Measurements from ENCODE around the gene NPHP4. TPM values are rescaled to one million over a fixed set of nuclear protein-coding genes. Genes with fewer than 3 reads are reported as not detected.

Gene NPHP4
- total RNA-seq, 4 donors from 2014 or later = 1.1 to 10.4 (median 1.8) TPM

GRCh38 chr1:6004412-6005123, 12.3 kb upstream of the NPHP4 start:
- Histone ChIP-seq H3K27me3 (peaks cover 0 to 4% (median 0%) of the 10 kb centered on the region in 3 donors), H3K4me3 (no peak overlapping the region), H3K36me3 (no peaks in the 10 kb centered on the region), H3K4me1 (no peaks in the 10 kb centered on the region), H3K9me3 (no peaks in the 10 kb centered on the region), H3K27ac (peak overlapping the region in 2 of 4 donors; percentile 32 to 72)
- intact Hi-C loops (cut with DNase I; ENCODE audit: low total_unique reads) = no loop called here
- DNase-seq (no peak), ATAC-seq (no peak)
- in situ Hi-C loops (cut with MboI; ENCODE audit: low sequenced_read_pairs in 4 of 4) = no loop called here
- TF ChIP-seq CTCF (IDR thresholded peaks at IDR 0.05 in 4 of 5, conservative IDR thresholded peaks at IDR 0.05 in 1 of 5) = no peak
- no peak for TF ChIP-seq POLR2A (IDR thresholded peaks at IDR 0.05)

DNA sequence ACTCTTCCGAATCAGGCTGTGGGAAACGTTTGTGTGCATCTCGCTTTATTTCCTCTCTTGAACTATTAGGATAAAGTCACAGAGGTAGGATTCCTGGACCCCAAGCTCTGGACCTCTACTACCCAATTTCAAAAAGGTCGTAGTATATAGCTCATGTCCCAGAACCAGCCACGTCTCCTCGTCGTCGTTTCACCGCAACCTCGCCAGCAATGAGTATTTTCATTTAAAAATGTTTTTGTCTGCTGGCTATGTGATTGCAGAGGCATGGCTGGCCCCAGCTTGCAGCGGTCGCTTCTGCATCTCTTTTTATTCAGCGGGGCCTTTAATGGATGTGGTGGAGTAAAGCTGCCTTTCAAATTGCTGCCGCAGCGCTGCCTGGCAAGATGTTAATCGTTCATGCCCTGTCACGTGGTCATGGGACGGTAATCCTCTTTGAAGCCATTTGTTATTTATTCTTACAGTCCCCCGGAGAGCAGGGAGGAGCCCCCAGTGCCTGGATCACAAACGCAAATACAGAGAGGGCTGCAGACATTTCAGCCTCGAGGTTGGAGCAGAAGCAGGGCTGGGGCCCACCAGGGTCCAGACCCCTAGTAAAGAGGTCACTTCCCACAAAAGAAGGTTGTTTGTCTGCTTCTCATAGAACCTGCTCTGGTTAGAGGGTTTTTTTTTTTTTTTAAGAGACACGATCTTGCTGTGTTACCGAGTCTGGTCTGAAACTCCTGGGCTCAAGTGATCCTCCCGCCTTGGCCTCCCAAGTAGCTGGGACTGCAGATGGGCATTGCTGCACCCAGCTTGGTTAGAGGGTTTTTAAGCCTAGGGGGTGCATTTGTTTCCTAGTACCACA, 11.6 kb upstream of the NPHP4 start:
- H3K27ac ChIP-seq = peak overlapping the region; percentile 68 to 83 (median 72)
- peaks cover 0 to 4% (median 0%) of the 10 kb centered on the region in 3 donors for H3K27me3 ChIP-seq
- no peaks in the 10 kb centered on the region for H3K36me3 ChIP-seq
- H3K4me1 ChIP-seq = no peaks in the 10 kb centered on the region
- intact Hi-C loops (cut with DNase I; ENCODE audit: low total_unique reads) (no loop called here), in situ Hi-C loops (cut with MboI; ENCODE audit: low sequenced_read_pairs in 4 of 4) (no loop called here)
- no peak for DNase-seq
- H3K4me3 ChIP-seq = no peak overlapping the region
- ATAC-seq = no peak
- H3K9me3 ChIP-seq = no peaks in the 10 kb centered on the region
- no peak for TF ChIP-seq POLR2A (IDR thresholded peaks at IDR 0.05)
- TF ChIP-seq CTCF (IDR thresholded peaks at IDR 0.05 in 4 of 5, conservative IDR thresholded peaks at IDR 0.05 in 1 of 5) = no peak

DNA sequence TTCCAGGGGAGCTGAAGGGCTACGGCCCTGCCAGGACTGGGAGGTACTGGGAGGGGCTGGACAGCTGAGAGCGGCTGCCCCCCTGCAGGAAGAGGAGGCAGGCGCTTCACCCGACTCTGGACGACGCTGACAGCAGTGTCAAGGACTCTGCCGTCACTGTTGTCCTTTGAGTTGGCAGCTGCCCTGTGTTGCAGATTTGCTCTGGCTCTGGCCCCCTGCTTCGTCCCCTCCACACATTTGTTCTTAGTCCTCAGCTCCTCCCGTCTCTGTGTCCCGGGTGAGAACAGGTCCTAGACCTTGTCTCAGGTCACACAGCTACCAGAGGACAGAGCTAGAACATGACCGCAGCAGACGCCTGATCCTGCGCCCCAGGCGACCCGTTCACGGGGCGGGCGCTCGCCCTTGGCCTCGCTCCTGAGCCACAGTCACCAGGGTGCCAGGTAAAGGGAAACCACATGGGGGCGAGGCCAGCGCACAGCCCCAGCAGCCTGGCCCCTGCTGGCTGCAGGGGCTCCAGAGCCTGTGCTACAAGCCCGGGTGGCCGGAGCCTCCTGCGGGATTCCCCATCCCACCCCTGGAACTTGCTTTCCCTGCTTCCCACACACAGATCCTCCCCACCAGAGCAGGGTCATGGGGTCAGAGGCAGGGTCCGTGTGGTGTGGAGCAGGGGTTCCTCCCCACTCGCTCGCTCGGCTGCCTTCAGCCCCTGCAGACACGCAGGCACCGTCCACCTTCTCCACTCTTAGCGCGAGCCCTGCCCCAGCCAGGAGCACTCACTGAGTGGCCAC, 10.7 kb upstream of the NPHP4 start:
- TF ChIP-seq POLR2A (IDR thresholded peaks at IDR 0.05) = peak; percentile 23 to 46
- TF ChIP-seq CTCF (IDR thresholded peaks at IDR 0.05 in 4 of 5, conservative IDR thresholded peaks at IDR 0.05 in 1 of 5) = peak in 1 of 5 experiments; percentile 17
- peak in 1 of 2 donors; percentile 72 for DNase-seq
- Histone ChIP-seq H3K27ac (peak overlapping the region; percentile 68 to 83 (median 72)), H3K36me3 (no peaks in the 10 kb centered on the region), H3K4me3 (no peak overlapping the region), H3K4me1 (no peaks in the 10 kb centered on the region), H3K27me3 (peaks cover 0 to 4% (median 0%) of the 10 kb centered on the region in 3 donors), H3K9me3 (no peaks in the 10 kb centered on the region)
- intact Hi-C loops (cut with DNase I; ENCODE audit: low total_unique reads) = loop anchor here (1.0 kb wide), 1 partner anchor 11 kb away; no protein-coding TSS in a partner anchor
- ATAC-seq = peak; percentile 43 to 60
- in situ Hi-C loops (cut with MboI; ENCODE audit: low sequenced_read_pairs in 4 of 4) = no loop called here

GRCh38 chr1:6001992-6002576, 9.9 kb upstream of the NPHP4 start:
- no peak for TF ChIP-seq CTCF (IDR thresholded peaks at IDR 0.05 in 4 of 5, conservative IDR thresholded peaks at IDR 0.05 in 1 of 5)
- TF ChIP-seq POLR2A (IDR thresholded peaks at IDR 0.05) = no peak
- intact Hi-C loops (cut with DNase I; ENCODE audit: low total_unique reads) = loop anchor here (1.0 to 2.0 kb wide), 2 partner anchors 12 to 29 kb away; no protein-coding TSS in a partner anchor
- Histone ChIP-seq H3K9me3 (no peaks in the 10 kb centered on the region), H3K4me3 (no peak overlapping the region), H3K36me3 (no peaks in the 10 kb centered on the region), H3K27me3 (no peaks in the 10 kb centered on the region), H3K27ac (peak overlapping the region; percentile 68 to 83 (median 72)), H3K4me1 (no peaks in the 10 kb centered on the region)
- peak; percentile 68 to 69 for ATAC-seq
- in situ Hi-C loops (cut with MboI; ENCODE audit: low sequenced_read_pairs in 4 of 4) = no loop called here
- peak in 1 of 2 donors; percentile 77 for DNase-seq
